ENCODE data around the gene RRM1. TPM values are rescaled to one million over a fixed set of nuclear protein-coding genes. Genes with fewer than 3 reads are reported as not detected.
"Not testable (repeated sequence)": the region's sequence is repeated elsewhere in the genome, so short reads cannot be mapped to it uniquely, and the experiment has no call there.

Gene RRM1
- total and polyA plus RNA-seq, 10 of the 15 experiments (the other 5 are each of a cell fraction or from before 2014, with no cell fraction given) = 94.0 to 255 (median 148) TPM

DNA sequence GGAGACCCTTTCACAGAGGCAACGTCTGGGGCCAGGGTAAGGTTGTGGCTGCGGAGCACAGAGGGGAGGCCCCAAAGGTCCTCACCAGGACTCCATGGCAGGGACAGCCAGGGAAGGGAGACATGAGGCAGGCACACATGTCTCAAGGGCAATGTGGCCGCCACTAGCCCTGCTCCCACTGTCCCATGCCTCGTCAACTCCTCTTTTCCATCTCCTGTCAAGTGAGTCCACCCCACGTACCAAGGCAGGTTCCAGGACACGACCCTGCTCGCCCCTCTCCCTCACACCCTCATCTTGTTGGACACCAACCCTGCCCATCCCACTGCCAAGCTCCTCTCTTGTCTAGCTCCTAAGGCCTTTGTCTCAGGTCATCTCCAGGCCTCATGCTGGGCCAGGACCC, 73.2 kb downstream of the RRM1 start (continued):
- TF ChIP-seq, protein P1, sequence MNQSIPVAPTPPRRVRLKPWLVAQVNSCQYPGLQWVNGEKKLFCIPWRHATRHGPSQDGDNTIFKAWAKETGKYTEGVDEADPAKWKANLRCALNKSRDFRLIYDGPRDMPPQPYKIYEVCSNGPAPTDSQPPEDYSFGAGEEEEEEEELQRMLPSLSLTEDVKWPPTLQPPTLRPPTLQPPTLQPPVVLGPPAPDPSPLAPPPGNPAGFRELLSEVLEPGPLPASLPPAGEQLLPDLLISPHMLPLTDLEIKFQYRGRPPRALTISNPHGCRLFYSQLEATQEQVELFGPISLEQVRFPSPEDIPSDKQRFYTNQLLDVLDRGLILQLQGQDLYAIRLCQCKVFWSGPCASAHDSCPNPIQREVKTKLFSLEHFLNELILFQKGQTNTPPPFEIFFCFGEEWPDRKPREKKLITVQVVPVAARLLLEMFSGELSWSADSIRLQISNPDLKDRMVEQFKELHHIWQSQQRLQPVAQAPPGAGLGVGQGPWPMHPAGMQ (IDR thresholded peaks at IDR 0.05; ENCODE audit: borderline replicate concordance) = no peak
- TF ChIP-seq SMC3 (IDR thresholded peaks at IDR 0.05; ENCODE audit: borderline replicate concordance, low read length) (no peak), HDGF (IDR thresholded peaks at IDR 0.05) (no peak), SKIL (IDR thresholded peaks at IDR 0.05; ENCODE audit: low read depth, poor library complexity, severe bottlenecking) (no peak), RELA (IDR thresholded peaks at IDR 0.05; ENCODE audit: borderline replicate concordance, partially characterized antibody) (no peak), BHLHE40 (IDR thresholded peaks at IDR 0.05; ENCODE audit: borderline replicate concordance in 1 of 2, low read depth in 2 of 2, low read length in 1 of 2) (no peak), TAF1 (IDR thresholded peaks at IDR 0.05; ENCODE audit: borderline replicate concordance, low read depth, low read length) (no peak)
- TF ChIP-seq, protein P2, sequence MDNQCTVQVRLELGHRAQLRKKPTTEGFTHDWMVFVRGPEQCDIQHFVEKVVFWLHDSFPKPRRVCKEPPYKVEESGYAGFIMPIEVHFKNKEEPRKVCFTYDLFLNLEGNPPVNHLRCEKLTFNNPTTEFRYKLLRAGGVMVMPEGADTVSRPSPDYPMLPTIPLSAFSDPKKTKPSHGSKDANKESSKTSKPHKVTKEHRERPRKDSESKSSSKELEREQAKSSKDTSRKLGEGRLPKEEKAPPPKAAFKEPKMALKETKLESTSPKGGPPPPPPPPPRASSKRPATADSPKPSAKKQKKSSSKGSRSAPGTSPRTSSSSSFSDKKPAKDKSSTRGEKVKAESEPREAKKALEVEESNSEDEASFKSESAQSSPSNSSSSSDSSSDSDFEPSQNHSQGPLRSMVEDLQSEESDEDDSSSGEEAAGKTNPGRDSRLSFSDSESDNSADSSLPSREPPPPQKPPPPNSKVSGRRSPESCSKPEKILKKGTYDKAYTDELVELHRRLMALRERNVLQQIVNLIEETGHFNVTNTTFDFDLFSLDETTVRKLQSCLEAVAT (IDR thresholded peaks at IDR 0.05) = no peak

GRCh38 chr11:4175620-4176350, 81.2 kb downstream of the RRM1 start:
- H3K27me3 ChIP-seq (replicated peaks in 1 of 2; ENCODE audit: control insufficient read depth in 2 of 2, insufficient read depth in 2 of 2, low read length in 1 of 2); SMC1A ChIA-PET (ENCODE audit: uncharacterized antibody, unreplicated experiment); H4K20me1 ChIP-seq (ENCODE audit: control insufficient read depth, insufficient read depth); H3K9me3 ChIP-seq (replicated peaks; ENCODE audit: control insufficient read depth, insufficient read depth, low read length); H3K9ac ChIP-seq (ENCODE audit: control insufficient read depth, insufficient read depth, low read length); H3K79me2 ChIP-seq (ENCODE audit: control insufficient read depth, insufficient read depth, low read length); ATAC-seq; in situ Hi-C loops (cut with MboI); DNase-seq (ENCODE audit: low read depth, low spot score); FAIRE-seq; H3K36me3 ChIP-seq (ENCODE audit: control insufficient read depth in 2 of 2, insufficient read depth in 2 of 2, low read length in 1 of 2); H3K27ac ChIP-seq (ENCODE audit: control insufficient read depth, insufficient read depth); H3K4me2 ChIP-seq (ENCODE audit: control insufficient read depth, insufficient read depth); H2AFZ ChIP-seq (ENCODE audit: control insufficient read depth, low read depth, low read length); H3K4me1 ChIP-seq (ENCODE audit: control insufficient read depth, insufficient read depth, low read length); H3K4me3 ChIP-seq; POLR2A ChIA-PET; RAD21 ChIA-PET (ENCODE audit: unreplicated experiment); intact Hi-C loops (cut with micrococcal nuclease; ENCODE audit: unreplicated experiment); BruUV-seq (replicated peaks): not testable (repeated sequence)
- WGBS (ENCODE audit: insufficient coverage, insufficient replicate concordance, low lambda C conversion rate, missing lambda C conversion rate) = 73% methylated on average over 29 of the region's 33 CpGs
- CTCF ChIA-PET = interaction anchor here (3.7 kb wide), 1 partner anchor 12 kb away, joined by 26 read pairs; no protein-coding TSS in a partner anchor
